ENCODE measurements around the gene S100A6.
"Not testable (repeated sequence)": the region's sequence is repeated elsewhere in the genome, so short reads cannot be mapped to it uniquely, and the experiment has no call there.

Gene S100A6

GRCh38 chr1:153520818-153521476 lies 14.8 kb downstream of the S100A6 start:
- H3K4me3 ChIP-seq (ENCODE audit: low read depth, low read length), result no peak overlapping the region
- TF ChIP-seq CTCF (IDR thresholded peaks at IDR 0.05; ENCODE audit: low read depth, low read length), result no peak
- in situ Hi-C loops (cut with HindIII; ENCODE audit: low sequenced_read_pairs), result no loop called here
- DNase-seq (ENCODE audit: low read depth, low spot score), result no peak

DNA sequence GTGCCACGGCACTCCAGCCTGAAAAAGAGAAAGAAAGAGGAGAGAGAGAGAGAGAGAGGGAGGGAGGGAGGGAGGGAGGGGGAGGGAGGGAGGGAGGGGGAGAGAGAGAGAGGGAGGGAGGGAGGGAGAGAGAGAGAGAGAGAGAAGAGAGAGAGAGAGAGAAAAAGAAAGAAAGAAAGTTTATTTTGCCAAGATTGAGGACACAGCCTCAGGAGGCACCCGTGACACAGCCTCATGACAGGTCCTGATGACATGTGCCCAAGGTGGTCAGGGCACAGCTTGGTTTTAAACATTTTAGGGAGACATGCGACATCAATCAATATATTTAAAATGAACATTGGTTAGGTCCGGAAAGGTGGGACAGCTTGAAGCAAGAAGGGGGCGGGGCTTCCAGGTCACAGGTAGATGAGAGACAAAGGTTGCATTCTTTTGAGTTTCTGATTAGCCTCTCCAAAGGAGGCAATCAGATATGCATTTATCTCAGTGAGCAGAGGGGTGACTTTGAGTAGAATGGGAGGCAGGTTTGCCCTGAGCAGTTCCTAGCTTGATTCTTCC lies 15.6 kb downstream of the S100A6 start:
- DNase-seq (ENCODE audit: low read depth, low spot score); in situ Hi-C loops (cut with HindIII; ENCODE audit: low sequenced_read_pairs); H3K4me3 ChIP-seq (ENCODE audit: low read depth, low read length): not testable (repeated sequence)

DNA sequence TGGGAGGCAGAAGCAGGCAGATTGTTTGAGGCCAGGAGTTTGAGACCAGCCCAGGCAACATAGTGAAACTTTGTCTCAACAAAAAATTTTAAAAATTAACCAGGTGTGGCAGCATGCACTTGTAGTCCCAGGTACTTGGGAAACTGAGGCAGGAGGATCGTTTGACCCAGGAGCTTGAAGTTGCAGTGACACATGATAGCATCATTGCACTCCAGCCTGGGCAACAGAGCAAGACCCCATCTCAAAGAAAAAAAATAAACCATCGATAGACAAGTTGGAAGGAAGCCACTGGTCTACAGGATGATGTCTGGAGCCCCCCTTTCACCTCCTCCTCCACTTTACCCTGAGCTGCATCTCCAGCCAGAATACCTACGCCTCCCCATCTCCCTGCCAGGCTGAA lies 16.5 kb downstream of the S100A6 start:
- DNase-seq (ENCODE audit: low read depth, low spot score), result no peak
- no peak for TF ChIP-seq CTCF (IDR thresholded peaks at IDR 0.05; ENCODE audit: low read depth, low read length)
- no peak overlapping the region for H3K4me3 ChIP-seq (ENCODE audit: low read depth, low read length)
- in situ Hi-C loops (cut with HindIII; ENCODE audit: low sequenced_read_pairs), result no loop called here

GRCh38 chr1:153515504-153516394 lies 20.0 kb downstream of the S100A6 start:
- no peak overlapping the region for H3K4me3 ChIP-seq (ENCODE audit: low read depth, low read length)
- in situ Hi-C loops (cut with HindIII; ENCODE audit: low sequenced_read_pairs), result no loop called here
- no peak for DNase-seq (ENCODE audit: low read depth, low spot score)
- no peak for TF ChIP-seq CTCF (IDR thresholded peaks at IDR 0.05; ENCODE audit: low read depth, low read length)

- in situ Hi-C loops (cut with HindIII; ENCODE audit: low sequenced_read_pairs), result no loop called here
- no peak overlapping the region for H3K4me3 ChIP-seq (ENCODE audit: low read depth, low read length)
- no peak for DNase-seq (ENCODE audit: low read depth, low spot score)
- no peak for TF ChIP-seq CTCF (IDR thresholded peaks at IDR 0.05; ENCODE audit: low read depth, low read length)
These were observed 22.1 kb downstream of the S100A6 start for GRCh38 chr1:153513666-153514065.

DNA sequence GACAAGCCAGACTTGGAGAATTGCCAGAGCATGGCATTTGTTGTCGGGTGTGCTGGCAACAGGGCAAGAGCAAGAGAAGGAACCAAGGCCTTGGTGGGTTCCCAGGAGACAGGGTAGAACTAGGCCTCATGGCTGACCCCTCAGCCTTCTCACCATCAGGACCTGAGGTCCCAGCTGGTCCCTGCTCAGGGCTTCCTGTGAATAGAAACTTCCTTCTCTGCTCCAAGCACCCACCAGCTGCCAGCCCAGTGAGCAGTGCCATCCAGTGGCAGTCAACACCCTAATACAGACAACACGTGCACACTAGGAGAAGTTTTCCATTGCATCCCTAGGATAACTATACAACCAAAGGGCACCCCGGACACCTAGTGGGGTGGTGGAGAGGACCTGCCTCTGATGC lies 22.8 kb downstream of the S100A6 start:
- TF ChIP-seq CTCF (IDR thresholded peaks at IDR 0.05; ENCODE audit: low read depth, low read length), result no peak
- no peak for DNase-seq (ENCODE audit: low read depth, low spot score)
- no peak overlapping the region for H3K4me3 ChIP-seq (ENCODE audit: low read depth, low read length)
- in situ Hi-C loops (cut with HindIII; ENCODE audit: low sequenced_read_pairs), result no loop called here

GRCh38 chr1:153510984-153511410 lies 24.8 kb downstream of the S100A6 start:
- in situ Hi-C loops (cut with HindIII; ENCODE audit: low sequenced_read_pairs), result no loop called here
- no peak overlapping the region for H3K4me3 ChIP-seq (ENCODE audit: low read depth, low read length)
- TF ChIP-seq CTCF (IDR thresholded peaks at IDR 0.05; ENCODE audit: low read depth, low read length), result peak; percentile 93
- peak; percentile 76 for DNase-seq (ENCODE audit: low read depth, low spot score)

Data from astrocyte of the spinal cord (primary cell).